GM12878 (cell line): ENCODE data around the gene MBD2. TPM values are rescaled to one million over a fixed set of nuclear protein-coding genes. Genes with fewer than 3 reads are reported as not detected.

Source experiments
- CHD1 ChIP-seq: IDR thresholded peaks from 2 replicates; pipeline ENCODE4 v1.6.1; 2012; ENCODE audit warnings: low read depth, low read length, improper control_type of control experiment
- CREB1 ChIP-seq: IDR thresholded peaks from 2 replicates; pipeline ENCODE4 v1.6.1; 2012; ENCODE audit warnings: low read depth, mild to moderate bottlenecking, inconsistent platforms
- RUNX3 ChIP-seq: IDR thresholded peaks from 2 replicates; pipeline ENCODE4 v1.6.1; 2012; ENCODE audit warnings: low read length, inconsistent platforms
- SUZ12 ChIP-seq: fragments of 200-600 bp; sonication (generic); IDR thresholded peaks from one replicate; pipeline ENCODE4 v1.6.1; 2018; ENCODE audit warnings: antibody characterized with exemption, mild to moderate bottlenecking; ENCODE audit not compliant: unreplicated experiment
- TCF12 ChIP-seq: IDR thresholded peaks from 2 replicates; pipeline ENCODE4 v1.6.1; 2011; ENCODE audit warnings: low read depth, mild to moderate bottlenecking, low read length
- TCF7 ChIP-seq: IDR thresholded peaks from 2 replicates; pipeline ENCODE4 v1.6.1; 2014; ENCODE audit warnings: antibody characterized with exemption, borderline replicate concordance
- polyA plus RNA-seq, 11 experiments: library from polyadenylated mRNA; depleted of rRNA in 4 of 11; unstranded in 6 of 11; stranded (reverse) in 5 of 11; fragments of >200 nt; fragmentation: Nextera tagmentation in 4 of 11; fragmentation: Illumina TruSeq in 1 of 11; extraction: Ambion mirVana in 4 of 11; extraction: Trizol in 1 of 11; gene quantifications; 1 replicate in 1 of 11; 2 replicates in 10 of 11; pipeline versions ENCODE4 v1.2.1 to v1.2.3, GENCODE V29; 2011 to 2016; ENCODE audit warnings: inconsistent platforms in 2 of 11, missing spikeins in 2 of 11, low read depth in 1 of 11
- total RNA-seq, 4 experiments: library from RNA; depleted of rRNA in 3 of 4; stranded (reverse); fragments of >200 nt in 3 of 4; fragmentation: Illumina TruSeq in 1 of 4; extraction: Trizol in 1 of 4; gene quantifications; 2 replicates each; pipeline versions ENCODE4 v1.2.1 to v1.2.3, GENCODE V29; 2013 to 2021
- TF ChIP-seq, protein P1 (sequence below): fragments of 450-650 bp; IDR thresholded peaks from 2 replicates; pipeline ENCODE4 v1.6.1; 2016; ENCODE audit warnings: mild to moderate bottlenecking
- TF ChIP-seq, protein P2 (sequence below): fragments of 150-350 bp; IDR thresholded peaks from 2 replicates; pipeline ENCODE4 v1.6.1; 2014; ENCODE audit warnings: mild to moderate bottlenecking, low read depth, low read length
- TF ChIP-seq, protein P3 (sequence below): IDR thresholded peaks from 2 replicates; pipeline ENCODE4 v1.6.1; 2012; ENCODE audit warnings: mild to moderate bottlenecking, low read depth, low read length

Gene MBD2
- total and polyA plus RNA-seq, 10 of the 15 experiments (the other 5 are each of a cell fraction or from before 2014, with no cell fraction given), result 24.1 to 276 (median 57.9) TPM

DNA sequence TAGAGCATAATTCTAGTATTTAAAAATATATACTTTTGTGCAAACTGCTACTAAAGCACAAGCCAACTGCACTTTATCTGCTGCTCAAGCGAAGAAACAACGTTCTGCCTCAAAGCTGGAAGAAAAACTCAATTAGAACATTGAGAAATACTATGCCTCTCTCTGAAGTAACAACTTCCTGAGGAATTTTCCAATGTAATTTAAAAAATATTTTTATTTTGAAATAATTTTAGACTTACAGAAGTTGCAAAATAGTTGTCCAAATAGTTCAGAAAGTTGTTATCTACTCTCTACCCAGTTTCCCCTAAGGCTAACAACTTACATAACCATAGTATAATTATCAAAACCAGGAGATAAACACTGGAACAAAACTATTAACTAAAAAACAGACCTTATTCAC, 32.5 kb upstream of the MBD2 start (continued):
- TF ChIP-seq TCF12 (no peak), RUNX3 (no peak), TCF7 (no peak), CREB1 (no peak), SUZ12 (no peak), CHD1 (no peak)
- TF ChIP-seq, protein P1, sequence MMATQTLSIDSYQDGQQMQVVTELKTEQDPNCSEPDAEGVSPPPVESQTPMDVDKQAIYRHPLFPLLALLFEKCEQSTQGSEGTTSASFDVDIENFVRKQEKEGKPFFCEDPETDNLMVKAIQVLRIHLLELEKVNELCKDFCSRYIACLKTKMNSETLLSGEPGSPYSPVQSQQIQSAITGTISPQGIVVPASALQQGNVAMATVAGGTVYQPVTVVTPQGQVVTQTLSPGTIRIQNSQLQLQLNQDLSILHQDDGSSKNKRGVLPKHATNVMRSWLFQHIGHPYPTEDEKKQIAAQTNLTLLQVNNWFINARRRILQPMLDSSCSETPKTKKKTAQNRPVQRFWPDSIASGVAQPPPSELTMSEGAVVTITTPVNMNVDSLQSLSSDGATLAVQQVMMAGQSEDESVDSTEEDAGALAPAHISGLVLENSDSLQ, result no peak
- TF ChIP-seq, protein P2, sequence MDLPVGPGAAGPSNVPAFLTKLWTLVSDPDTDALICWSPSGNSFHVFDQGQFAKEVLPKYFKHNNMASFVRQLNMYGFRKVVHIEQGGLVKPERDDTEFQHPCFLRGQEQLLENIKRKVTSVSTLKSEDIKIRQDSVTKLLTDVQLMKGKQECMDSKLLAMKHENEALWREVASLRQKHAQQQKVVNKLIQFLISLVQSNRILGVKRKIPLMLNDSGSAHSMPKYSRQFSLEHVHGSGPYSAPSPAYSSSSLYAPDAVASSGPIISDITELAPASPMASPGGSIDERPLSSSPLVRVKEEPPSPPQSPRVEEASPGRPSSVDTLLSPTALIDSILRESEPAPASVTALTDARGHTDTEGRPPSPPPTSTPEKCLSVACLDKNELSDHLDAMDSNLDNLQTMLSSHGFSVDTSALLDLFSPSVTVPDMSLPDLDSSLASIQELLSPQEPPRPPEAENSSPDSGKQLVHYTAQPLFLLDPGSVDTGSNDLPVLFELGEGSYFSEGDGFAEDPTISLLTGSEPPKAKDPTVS, result no peak
- TF ChIP-seq, protein P3, sequence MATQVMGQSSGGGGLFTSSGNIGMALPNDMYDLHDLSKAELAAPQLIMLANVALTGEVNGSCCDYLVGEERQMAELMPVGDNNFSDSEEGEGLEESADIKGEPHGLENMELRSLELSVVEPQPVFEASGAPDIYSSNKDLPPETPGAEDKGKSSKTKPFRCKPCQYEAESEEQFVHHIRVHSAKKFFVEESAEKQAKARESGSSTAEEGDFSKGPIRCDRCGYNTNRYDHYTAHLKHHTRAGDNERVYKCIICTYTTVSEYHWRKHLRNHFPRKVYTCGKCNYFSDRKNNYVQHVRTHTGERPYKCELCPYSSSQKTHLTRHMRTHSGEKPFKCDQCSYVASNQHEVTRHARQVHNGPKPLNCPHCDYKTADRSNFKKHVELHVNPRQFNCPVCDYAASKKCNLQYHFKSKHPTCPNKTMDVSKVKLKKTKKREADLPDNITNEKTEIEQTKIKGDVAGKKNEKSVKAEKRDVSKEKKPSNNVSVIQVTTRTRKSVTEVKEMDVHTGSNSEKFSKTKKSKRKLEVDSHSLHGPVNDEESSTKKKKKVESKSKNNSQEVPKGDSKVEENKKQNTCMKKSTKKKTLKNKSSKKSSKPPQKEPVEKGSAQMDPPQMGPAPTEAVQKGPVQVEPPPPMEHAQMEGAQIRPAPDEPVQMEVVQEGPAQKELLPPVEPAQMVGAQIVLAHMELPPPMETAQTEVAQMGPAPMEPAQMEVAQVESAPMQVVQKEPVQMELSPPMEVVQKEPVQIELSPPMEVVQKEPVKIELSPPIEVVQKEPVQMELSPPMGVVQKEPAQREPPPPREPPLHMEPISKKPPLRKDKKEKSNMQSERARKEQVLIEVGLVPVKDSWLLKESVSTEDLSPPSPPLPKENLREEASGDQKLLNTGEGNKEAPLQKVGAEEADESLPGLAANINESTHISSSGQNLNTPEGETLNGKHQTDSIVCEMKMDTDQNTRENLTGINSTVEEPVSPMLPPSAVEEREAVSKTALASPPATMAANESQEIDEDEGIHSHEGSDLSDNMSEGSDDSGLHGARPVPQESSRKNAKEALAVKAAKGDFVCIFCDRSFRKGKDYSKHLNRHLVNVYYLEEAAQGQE, result no peak
